DOHH2 (cell line): ENCODE measurements around the gene LGR6.

Experiments
- EZH2phosphoT487 ChIP-seq: fragments of 200-600 bp; sonication (generic); IDR thresholded peaks from 2 replicates; pipeline ENCODE4 v1.6.1; 2017; ENCODE audit warnings: borderline replicate concordance, mild to moderate bottlenecking, antibody characterized with exemption, low read length, moderate library complexity, mixed read lengths
- TF ChIP-seq, protein P1 (sequence below): fragments of 200-600 bp; sonication (generic); IDR thresholded peaks from one replicate; pipeline ENCODE4 v1.5.1; 2014; ENCODE audit warnings: antibody characterized with exemption, mild to moderate bottlenecking, low read depth, low read length; ENCODE audit not compliant: poor library complexity, severe bottlenecking

DNA sequence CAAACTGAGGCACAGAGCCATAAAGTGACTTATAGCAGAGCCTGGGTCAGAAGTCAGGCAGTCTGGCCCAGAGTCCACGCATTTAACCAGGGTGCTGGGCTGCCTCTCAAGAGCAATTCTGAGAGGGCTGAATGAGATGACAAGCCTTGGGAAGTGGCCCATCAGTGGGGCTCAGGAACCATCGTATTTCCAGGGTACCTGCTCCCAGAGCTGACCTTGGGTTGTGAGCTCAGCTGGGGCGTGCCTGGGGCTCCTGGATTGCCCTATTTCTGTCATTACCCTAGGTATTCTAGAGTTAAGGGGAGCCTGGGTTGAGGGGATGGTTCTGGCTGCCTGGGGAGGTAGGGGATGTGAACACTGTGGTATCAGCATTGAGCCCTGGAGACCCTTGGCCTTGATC is 49.4 kb downstream of the LGR6 start:
- TF ChIP-seq, protein P1, sequence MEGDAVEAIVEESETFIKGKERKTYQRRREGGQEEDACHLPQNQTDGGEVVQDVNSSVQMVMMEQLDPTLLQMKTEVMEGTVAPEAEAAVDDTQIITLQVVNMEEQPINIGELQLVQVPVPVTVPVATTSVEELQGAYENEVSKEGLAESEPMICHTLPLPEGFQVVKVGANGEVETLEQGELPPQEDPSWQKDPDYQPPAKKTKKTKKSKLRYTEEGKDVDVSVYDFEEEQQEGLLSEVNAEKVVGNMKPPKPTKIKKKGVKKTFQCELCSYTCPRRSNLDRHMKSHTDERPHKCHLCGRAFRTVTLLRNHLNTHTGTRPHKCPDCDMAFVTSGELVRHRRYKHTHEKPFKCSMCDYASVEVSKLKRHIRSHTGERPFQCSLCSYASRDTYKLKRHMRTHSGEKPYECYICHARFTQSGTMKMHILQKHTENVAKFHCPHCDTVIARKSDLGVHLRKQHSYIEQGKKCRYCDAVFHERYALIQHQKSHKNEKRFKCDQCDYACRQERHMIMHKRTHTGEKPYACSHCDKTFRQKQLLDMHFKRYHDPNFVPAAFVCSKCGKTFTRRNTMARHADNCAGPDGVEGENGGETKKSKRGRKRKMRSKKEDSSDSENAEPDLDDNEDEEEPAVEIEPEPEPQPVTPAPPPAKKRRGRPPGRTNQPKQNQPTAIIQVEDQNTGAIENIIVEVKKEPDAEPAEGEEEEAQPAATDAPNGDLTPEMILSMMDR: no peak
- no peak for TF ChIP-seq EZH2phosphoT487
